Dedifferentiated amniotic fluid mesenchymal stem cell (primary cell): Measurements from ENCODE around the gene UBE2E2.

Experiments
- DNase-seq: peaks from one replicate; pipeline ENCODE4 v3.0.0-alpha.2; 2016; ENCODE audit errors: extremely low spot score

The UBE2E2 gene

GRCh38 chr3:23240171-23240785 lies 37.2 kb downstream of the UBE2E2 start:
- no peak for DNase-seq

DNA sequence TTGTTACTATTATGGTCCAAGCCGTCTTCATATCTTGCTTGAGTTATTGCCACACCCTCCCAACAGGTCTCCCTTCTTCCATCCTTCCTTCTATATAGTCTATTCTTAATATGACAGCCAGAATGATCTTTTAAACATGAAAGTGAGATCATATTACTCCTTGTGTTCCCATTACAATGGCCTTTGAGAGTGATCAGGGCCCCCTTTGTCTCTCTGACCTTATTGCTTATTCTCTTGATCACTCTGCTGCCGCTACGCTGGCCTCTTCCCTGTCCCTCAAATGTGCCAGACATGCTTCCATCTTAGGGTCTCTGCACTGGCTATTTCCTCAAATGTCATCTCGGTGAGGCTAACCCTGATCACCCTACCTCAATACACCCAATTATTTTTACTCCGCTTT lies 38.1 kb downstream of the UBE2E2 start:
- no peak for DNase-seq

DNA sequence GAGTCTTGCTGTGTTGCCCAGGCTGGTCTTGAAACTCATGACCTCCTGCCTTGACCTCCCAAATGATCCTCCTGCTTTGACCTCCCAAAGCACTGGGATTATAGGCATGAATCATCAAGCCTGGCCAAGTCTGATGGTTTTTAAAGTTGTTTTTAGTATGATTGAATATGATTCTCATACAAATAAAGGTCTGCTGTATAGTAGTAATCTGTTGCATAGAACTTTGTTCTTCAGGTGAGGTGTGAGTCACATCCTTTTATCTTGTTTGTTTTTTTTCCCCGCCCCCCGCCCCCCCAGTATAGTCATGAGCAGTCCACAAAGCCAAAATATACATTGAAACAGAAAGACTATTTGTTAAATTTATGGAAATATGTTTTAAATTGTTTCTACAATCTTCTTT lies 39.0 kb downstream of the UBE2E2 start:
- no peak for DNase-seq

DNA sequence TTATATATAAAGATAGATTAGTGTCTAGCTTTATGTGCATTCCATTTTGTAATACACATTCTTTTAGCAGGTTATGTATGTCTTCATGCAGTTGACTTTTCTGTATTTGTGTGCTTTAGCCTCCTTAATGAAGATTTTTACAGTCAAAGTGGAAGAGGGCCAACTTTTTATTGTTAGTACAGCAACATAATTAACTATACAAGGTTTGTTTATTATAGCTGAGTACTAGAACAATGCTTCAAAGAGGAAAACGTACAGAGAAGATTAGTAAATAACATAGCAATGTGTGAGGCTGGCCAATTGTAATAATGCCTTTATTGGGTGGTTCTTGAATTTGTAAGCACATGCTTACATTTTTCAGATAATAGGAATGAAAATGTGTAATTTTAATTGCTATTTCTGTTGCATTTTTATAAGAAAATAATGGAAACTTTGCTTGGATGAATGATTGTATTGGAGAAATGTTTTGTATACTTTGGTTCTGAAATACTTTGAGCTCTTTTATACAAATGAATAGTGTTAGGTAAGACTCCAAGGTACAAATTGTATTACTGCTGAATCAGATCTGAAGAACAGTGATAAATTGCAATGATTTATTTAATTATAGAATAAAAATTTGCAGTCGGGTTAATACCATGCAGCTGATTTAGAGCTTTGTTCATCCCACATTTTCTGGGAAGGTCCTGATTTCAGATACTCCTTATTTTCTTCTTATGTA lies 41.4 kb downstream of the UBE2E2 start:
- no peak for DNase-seq

- no peak for DNase-seq
Observed at GRCh38 chr3:23246651-23247050, 43.5 kb downstream of the UBE2E2 start.

- DNase-seq, result no peak
Observed at GRCh38 chr3:23248594-23249131, 45.5 kb downstream of the UBE2E2 start.

- no peak for DNase-seq
Observed at GRCh38 chr3:23249961-23250360, 46.8 kb downstream of the UBE2E2 start.

DNA sequence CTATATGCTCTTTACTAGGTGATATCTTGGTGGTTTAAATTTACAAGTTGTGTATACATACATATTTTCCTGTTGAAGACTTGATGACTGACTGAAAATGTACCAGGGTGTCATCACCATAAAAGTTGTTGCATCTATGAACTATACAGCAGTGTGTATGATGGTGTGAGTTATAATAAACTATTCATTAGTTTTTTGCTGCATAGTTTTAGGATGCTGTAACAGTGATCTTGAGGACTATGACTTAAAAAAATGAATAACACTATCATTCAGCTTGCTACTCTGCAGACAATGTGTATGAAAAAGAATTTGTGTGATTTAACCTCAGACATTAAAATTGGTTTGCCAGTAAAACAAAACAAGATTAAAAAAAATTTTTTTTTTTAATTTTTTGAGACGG lies 49.0 kb downstream of the UBE2E2 start:
- no peak for DNase-seq

DNA sequence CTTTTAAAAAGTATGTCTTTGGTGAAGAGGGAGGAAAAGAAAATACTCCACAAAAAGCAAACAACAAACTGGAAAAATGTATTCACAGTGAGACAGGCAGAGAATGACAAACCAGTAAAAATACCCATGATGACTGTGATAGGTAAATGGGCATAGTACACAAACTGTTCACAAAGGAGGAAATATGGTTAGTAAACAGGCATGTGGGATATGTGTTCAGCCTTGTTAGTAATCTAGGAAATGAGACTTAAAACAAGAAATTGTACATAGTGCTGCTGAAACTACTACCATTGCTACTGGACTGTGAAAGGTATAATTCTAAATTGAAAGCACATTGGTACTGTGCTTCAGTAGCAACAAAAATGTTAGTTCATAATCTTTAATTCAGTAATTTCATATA lies 50.1 kb downstream of the UBE2E2 start:
- DNase-seq, result no peak

DNA sequence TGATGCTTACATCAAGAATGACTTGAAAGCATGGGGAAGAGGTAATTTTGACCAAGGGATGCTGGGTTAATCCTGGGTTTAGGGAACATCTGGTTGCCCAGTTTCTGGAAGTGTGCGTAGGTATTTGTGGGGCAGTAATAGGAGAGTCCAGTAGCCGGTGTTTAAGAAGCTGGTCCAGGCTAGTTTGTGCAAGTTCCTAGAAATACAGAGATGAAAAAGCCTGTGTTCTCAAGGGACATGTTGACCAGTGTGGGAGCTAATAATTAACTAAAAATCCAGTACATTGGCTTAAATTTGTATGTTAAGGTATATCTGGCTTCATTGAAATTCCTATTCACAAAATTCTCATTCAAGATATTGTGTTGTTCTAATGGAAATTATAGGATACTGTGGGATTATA lies 51.2 kb downstream of the UBE2E2 start:
- no peak for DNase-seq

- DNase-seq, result no peak
Observed at GRCh38 chr3:23254835-23255234, 51.7 kb downstream of the UBE2E2 start.

- DNase-seq, result no peak
Observed at GRCh38 chr3:23256741-23257435, 53.8 kb downstream of the UBE2E2 start.

DNA sequence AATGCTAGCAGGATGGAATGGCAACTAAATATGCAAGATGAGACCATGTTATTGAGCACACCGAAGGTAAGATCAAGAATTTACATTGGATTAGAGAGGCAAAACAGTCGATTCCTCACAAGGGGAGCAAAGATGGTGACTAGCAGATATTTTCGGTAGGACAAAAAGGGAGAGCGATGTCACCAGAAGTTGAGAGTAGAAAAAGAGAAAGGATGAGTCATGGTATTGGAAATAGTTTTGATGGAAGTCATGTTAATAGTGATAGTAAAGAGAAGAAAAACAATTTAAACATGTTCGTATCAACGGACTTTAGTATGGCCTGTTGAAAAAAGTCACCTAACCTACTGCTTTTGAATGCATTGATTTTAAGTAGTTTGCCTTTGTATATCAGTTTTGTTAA lies 55.0 kb downstream of the UBE2E2 start:
- no peak for DNase-seq

DNA sequence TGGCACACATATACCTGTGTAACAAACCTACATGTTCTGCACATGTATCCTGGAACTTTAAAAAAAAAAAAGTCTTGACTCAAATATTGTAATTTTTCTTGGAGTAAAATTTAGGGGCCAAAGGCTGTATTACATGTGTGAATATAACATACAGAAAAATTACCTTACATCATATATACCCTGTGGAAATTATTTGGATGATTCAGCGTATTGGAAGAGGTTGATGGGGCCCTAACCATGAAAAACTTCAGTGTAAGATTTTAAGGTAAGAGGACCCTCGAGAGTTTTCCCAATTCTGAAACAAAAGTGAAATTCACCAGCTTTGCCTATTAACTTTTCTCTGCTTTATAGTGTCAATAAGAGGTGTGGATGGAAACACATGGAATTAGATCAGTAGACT lies 56.4 kb downstream of the UBE2E2 start:
- no peak for DNase-seq

DNA sequence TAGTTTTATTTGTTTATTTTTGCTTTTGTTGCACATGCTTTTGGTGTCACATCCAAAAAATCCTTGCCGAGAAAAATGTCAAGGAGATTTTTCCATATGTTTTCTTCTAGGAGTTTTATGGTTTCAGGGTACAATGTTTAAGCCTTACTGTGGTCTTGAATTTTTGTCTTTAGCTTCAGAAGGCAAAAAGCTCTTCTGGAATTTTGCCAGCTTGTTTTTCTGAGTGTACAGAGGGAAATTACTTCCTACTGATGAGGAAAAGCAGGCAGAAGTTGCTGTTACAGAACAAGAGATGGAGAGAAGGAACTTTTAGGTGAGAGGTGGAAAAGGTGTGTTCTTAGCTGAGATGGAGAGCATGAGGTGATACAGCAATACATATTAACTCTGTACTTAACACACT lies 59.6 kb downstream of the UBE2E2 start:
- no peak for DNase-seq

GRCh38 chr3:23263796-23264195 lies 60.7 kb downstream of the UBE2E2 start:
- DNase-seq, result no peak

DNA sequence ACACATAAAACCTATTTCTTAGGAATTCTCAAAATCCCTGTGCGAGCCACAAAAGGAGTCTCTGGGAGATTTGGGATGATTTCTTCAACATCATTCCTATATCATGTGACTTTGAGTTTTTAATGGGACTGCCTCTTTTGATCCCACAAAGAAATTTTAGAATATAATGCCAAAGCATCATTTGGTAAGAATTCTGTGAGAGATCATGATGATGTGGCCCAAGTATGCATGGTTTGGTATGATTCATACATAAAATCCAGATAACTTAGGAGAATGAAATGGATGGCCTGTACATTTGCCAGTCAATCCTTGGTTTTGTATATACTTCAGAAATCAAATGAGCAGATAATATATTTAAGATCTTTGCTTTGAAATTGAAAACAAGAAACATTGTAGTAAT lies 61.3 kb downstream of the UBE2E2 start:
- peak; percentile 81 for DNase-seq

DNA sequence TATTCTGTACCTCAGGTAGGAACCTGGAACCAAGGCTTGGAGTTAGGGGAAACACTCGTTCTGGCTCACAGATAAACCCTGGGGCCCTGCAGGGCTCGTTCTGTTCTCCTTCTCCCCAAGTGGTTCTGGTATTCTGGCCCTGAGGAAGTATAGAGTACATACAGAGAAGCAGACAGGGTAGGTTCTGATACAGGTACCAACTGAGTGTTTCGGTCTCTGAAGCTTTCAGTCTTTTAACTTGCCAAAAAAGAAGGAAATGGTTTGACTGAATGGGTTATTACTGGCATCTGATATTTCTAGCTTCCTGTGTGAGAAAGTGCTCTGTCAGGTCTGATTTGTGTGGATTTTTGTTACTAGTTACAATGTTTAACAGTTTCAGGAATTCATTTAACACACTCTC lies 67.3 kb downstream of the UBE2E2 start:
- no peak for DNase-seq

- DNase-seq, result no peak
Observed at GRCh38 chr3:23271876-23272741, 69.0 kb downstream of the UBE2E2 start.

GRCh38 chr3:23272820-23273219 lies 69.7 kb downstream of the UBE2E2 start:
- no peak for DNase-seq

- DNase-seq, result no peak
Observed at GRCh38 chr3:23275061-23275460, 71.9 kb downstream of the UBE2E2 start.

- DNase-seq, result no peak
Observed at GRCh38 chr3:23275814-23276213, 72.7 kb downstream of the UBE2E2 start.
